Activated gamma-delta T cell treated with anti-CD3 and anti-CD28 coated beads, Interleukin-2, amount 50 U/mL, for 16 hours (primary cell): ENCODE results near the gene ANKRD6.

Experiments used
- DNase-seq: peaks from one replicate; pipeline ENCODE4 v3.0.0-alpha.2; 2020; ENCODE audit warnings: low read depth

The ANKRD6 gene

DNA sequence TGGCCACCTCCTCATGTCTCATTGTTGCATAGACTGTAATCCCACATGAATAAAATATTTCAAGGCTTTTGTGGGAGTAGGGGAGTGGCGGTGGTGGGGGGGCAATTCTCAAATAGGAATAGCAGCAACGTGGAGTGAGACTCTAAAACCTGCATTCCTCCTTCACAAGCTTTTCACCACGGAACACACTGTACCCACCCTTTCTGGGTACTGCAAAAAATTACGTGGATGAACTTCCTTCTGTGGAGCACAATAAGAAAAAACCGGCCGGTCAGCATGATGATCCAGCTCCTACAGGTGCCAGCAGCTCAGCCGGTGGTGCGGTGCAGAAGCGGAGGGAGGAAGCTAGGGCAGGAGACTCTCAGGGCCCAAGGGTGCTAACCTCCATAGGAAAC is 19.9 kb upstream of the ANKRD6 start:
- no peak for DNase-seq

DNA sequence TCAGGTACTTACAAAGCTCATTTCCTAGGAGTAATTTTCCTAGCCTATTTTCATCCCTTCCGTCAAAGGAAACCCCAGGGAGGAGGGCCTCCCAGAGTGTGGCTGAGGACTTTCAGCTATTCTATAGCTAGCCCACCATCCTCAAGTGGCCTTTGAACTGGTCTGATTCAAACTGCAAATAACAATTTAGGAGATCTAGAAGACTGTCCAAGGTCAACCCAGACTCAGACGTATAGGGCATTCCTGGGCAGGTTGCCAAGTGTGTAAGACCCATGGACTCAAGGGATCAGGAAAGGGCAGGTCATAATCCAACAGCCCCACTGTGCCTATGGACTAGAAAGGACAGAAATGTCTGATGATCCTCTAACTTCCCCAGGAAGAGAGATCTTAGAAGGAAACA is 18.7 kb upstream of the ANKRD6 start:
- DNase-seq = no peak

DNA sequence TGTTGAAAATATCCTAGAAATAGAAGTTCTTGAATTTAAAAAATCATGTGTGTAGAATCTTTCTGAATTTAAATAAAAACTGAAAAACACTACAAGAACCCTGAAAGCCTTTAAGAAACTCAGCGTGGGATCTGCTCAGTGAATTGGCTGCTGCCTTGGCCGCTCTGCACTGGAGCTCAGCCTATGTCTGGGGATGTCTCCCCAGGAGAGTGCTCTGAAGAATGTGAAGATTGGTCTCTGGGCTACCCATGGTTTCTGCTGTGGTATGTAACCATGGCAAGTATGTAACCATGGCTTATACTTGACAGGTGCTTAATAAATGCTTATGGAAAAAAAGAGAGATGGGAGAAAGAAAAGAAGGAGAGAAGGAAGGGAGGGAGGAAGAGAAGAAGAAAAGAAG is 17.8 kb upstream of the ANKRD6 start:
- DNase-seq = no peak

DNA sequence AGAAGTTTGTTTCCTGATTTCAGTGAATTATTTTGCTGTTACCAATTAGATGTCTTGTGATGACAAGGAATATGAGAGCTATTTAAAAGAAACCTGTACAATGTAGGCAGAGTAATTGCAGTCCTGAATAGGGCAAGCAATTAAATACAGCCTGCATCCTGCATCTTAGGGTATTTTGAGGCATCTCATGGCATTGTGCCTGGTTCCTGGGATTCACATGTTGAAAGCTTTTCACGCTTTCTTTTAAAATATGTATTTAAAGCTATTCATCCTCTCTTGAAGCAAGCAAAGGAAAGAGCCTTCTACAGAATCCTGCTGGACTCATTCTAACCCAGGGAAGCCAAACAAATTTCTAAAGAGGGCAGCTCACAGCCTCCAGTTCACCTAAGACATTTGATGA is 16.2 kb upstream of the ANKRD6 start:
- DNase-seq = no peak

DNA sequence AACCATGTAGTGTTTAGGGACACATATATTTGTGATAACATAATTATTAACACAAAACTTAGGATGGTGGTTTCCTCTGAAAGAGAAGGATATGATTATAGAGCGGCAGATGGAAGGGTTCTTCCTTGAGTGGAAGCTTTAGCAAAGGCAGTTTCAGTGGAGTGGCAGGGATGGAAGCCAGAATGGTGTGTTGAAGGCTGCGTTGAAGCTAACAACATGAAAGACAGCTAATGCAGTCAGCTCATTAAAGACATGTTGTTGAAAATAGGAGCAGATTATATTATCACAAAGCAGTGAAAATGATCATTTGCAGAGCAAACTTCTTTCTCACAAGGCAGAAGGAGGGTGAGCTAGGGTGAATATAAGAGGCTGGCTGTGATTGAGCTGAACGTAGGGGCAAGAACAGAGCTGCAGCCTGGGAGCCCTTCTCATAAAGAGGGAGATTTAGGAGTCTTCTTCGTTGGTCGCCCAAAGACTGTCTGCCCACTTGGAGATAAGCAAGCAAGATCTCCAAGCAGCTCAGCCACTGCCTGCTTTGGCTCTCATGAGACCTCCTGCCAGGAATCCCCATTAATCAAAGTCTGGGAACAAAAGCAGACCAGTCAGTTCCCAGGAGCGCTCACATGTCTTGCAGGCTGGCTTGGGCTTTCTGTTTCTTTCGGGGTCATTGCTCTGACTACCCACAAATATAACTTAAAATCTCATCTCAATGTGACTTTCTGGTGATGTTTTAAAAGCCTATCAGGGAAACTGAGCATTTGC is 2.6 kb upstream of the ANKRD6 start:
- no peak for DNase-seq

DNA sequence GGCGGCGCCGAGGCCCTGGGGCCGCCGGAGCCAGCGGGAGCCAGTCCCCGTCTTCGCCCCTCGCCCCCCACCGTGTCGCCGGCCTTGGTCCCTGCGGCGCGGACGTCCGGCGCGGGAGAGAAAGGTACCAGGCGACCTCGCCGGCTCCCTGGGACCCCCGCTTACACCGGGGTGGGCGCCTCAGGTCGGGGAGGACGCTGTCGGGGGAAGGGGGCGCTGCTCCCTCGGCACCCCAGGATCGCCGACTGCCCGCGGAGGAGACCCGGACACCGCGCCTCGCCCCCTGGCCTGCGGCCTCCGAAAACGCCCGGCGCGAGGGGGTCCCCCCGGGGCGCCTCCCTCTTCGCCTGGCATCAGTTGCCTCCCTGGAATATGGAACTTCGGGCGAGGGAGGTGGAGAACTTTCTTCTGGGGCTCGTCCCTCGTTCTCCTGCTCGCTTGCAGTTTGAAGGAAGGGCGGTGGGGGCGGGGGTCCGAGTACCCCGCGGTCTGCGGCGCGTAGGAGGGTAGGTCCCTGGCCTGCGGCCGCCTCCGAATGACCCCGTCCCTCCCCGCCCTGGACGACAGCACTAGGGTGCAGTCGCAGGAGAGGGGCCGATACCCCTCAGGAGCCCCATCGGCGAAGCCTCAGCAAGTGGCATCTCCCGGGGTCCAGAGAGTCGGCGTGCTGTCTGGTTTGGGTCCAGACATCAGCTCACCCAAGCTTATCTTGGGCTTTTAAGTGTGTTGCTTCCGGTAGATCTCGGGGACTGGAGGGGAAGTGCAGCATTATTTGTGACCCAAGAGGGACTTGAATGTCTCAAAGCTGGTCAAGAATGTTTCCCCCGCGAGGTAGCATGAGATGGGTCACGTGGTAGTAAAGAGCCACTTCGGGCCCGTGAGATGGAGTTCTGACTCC is 549 bp downstream of the ANKRD6 start:
- peak; percentile 9 for DNase-seq

DNA sequence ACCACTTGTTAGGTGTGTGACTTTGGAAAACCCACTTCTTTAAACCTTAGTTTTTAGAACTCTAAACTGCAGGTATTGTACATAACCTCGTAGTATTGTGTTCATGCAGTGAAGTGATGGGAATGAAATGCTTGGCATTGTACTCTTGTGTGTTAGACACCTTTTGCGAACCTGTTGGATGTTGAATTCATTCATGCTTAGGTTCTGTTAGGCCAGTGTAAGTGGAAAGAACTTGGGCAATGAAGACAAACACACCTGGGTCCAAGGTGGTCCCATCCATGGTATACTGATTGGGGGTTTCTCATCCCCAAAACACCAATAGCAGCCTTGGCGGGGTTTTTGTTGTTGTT is 1.2 kb downstream of the ANKRD6 start:
- DNase-seq = no peak

DNA sequence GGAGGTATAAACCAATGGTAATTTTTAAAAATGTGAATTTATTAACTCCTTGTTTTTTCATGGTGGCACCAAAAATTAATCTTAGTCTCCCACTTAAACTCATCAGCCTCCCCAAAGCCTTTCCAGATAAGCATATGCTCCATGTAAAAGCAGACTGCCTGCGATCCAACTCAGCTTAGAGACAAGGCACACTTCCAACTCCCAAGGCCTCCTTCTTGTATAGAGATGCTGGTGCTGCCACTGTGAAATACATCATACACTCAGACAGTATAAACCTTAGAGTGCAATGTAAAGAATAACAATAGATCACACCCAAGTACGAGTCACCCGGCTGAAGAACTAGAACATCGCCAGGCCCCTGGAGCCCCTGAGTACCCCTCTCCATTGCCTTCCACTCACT is 2.0 kb downstream of the ANKRD6 start:
- no peak for DNase-seq

DNA sequence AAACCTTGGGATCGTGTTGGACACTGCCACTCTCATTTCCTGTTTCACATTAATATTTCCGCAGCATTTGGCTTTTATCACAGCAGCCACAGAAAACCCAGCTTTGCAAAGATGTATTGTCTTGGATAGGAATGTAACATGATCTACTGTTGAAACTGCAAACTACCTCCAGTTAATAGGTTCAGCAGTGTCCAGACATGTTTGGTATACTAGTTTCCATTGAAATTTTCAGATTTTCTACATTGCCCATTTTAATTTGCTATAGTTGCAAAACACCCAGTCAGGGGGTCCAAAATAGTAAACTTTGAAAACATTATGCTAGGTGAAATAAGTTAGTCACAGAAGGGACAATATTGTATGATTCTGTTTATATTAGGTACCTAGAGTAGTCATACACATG is 3.3 kb downstream of the ANKRD6 start:
- no peak for DNase-seq

DNA sequence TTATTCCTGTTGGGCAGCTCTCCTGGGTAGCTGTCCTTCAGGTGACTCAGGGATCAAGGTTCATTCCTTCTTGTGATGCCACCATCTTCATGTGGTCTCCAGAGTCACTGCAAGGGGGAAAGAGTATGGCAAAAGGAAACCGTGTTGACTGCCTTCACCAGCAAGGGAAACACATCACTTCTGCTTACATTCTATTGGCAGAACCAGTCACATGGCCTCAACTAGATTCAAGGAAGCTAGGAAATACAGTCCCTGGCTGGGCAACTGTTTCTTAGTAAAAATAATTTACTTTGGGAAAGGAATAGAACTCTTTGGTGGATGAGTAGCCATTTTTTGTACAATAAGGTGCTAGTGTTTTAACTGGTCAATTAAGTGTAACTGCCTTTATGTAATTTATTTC is 5.3 kb downstream of the ANKRD6 start:
- DNase-seq = no peak

DNA sequence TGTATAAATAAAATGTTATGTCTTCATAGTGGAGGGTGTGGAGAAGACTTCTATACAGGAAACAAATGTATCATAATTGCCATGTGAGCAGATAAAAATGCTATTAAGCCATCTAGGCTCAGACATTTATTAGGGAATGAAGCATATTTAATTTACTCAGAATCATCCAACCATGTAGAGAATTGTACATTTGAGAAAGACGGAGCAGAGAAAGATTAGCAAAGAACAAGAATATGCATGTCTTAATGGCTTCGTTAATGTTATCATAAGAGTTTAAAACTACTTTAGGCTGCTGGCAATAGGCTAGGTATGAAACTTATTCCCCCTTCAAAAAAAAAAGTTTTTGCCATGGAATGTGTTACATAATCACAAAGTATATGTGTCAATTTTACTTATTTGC is 6.1 kb downstream of the ANKRD6 start:
- no peak for DNase-seq

DNA sequence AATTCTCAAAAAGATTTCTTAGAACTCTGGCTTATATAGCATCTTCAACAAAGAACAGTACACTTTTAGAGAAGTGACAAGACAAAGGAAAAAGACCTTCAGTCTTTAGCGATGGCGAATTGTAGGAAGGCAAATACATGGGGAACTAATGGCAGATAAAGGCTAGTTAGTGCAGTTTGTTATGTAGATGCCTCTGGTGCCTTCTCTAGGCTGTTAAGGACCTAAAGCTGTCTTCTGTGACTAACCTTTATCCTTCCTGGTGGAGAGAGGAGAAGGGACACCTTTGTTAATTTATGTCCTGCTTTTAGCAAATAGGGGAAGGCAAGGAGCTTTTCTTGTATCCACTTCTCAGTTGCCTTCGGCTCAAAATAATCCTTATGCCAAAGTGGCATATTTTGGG is 7.2 kb downstream of the ANKRD6 start:
- no peak for DNase-seq

DNA sequence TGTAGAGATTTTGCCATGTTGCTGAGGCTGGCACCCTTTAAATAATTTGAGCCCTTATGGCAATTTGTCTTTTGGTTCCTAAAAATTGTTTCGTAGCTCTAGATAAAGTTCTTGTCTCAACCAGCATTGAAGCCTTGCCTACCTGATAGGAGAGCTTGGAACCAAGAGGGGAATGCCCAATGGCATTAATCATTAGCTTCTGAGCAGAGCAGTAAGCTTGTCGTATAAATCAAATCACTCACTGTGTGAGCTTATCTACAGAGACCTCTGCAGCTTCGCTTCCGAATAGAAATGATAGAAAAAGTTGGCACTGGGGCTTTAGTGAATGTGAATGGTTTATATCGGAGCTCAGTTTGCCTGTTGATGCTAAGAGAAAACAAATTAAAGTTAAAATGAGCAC is 10.7 kb downstream of the ANKRD6 start:
- no peak for DNase-seq

DNA sequence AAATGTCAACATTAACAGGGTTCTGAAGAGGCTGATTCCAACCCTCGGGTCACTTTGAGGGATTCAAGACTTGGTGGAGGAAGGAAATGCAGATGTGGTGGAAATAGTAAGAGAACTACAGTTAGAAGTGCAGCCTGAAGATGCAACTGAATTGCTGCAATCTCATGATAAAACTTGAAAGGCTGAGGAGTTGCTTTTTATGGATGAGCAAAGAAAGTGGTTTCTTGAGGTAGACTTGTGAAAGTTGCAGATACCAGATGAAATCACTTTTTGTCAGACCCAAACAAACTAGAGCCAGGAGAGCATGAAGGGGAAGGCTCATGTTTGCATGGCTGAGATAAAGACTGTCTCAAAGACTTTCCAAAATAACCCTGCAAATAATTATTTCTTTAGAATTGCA is 16.2 kb downstream of the ANKRD6 start:
- no peak for DNase-seq

DNA sequence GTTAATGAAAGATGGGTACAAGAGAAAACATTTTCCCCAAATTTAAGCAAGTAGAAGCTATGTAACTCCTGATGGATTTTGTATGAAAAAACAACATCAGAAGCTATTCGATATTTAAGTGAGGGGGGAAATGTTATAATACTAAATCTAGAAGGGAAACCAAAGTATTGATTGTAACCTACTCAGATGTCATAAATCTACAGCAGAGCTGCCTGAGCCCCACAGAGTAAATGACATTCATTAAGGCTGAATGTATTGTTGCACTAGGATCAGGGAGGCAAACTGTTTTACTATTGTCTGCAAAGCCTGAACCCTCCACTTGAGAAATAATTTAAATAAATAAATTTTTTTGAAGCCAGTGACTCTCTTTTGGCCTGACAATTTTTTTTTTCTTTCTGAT is 19.3 kb downstream of the ANKRD6 start:
- no peak for DNase-seq

DNA sequence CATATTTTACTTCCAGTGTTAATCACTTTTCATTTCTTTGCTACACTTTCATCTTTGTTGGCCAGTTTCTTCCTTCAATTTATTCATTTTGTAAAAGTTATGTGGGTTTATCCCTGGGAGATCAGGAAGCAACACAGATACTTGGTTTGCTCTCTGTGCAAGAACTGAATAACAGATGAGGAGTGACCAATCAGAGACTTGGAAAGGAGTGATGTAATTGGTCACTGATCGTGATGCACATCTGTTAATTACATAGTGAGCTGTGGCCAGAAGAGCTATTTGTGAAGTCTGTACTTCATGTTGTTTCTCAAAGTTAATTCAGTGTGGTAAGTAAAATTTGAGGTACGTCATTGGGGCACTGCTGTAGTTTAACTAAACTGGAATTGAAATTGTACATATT is 21.3 kb downstream of the ANKRD6 start:
- no peak for DNase-seq

DNA sequence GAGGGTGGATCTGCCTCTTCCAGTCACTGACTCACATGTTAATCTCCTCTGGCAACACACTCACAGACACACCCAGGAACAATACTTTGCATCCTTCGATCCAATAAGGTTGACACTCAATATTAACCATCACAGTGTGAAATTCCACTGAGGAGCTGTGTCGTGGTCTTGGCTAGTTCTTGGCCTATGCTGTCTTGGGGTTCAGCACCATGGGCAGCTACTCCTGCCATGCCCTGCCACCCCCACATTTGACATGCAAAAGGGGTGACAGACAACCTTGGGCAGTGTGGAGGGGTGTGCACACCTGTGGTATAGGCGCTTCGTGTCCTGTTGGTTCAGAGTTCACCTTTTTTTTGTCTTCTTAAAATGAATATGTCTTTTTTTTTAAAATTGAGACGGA is 25.8 kb downstream of the ANKRD6 start:
- no peak for DNase-seq

DNA sequence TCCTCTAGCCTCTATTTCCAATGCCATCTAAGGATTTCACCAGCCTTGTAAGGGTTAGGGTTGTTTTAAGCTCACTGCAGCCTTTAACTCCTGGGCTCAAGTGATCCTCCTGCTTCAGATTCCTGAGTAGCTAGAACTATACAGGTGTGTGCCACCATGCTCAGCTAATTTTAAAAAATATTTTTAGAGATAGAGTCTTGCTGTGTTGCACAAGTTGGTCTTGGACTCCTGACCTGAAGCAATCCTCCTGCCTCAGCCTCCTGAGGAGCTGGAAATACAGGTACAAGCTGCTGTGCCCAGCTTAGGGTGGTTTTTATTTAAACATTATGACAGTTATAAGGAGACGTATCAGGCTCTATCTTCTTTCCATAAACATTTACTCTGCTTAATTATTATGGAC is 26.5 kb downstream of the ANKRD6 start:
- no peak for DNase-seq

DNA sequence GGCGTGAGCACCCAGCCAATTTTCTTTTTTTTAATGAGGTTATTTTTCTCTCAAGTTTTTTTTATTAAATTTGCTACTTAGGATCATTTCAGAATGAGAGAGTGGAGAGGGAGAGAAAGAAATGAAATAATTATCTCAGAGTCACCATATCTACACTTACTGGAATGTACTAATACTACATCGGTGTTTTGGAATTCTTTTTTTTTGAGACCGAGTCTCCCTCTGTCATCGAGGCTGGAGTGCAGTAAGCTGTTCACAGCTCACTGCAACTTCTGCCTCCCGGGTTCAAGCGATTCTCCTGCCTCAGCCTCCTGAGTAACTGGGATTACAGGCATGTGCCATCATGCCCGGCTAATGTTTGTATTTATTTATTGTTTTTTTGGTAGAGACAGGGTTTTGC is 27.8 kb downstream of the ANKRD6 start:
- no peak for DNase-seq

DNA sequence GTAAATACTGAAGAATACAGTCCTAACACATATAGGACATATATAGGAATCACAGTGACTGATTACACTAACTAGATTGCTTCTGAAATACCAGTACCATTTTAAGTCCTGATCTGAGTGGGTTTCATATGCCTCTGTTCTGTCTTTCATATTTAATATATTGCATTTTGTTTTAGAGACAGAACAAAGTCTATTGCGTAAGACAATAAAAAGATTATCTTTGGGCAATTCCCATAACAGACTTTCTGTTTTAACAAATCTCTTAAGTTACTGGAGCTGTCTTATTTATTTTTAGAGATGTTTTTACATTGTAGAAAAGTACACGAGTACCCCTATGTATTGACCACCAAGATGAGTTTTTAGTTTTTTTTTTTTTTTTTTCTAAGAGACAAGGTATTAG is 29.6 kb downstream of the ANKRD6 start:
- DNase-seq = no peak

DNA sequence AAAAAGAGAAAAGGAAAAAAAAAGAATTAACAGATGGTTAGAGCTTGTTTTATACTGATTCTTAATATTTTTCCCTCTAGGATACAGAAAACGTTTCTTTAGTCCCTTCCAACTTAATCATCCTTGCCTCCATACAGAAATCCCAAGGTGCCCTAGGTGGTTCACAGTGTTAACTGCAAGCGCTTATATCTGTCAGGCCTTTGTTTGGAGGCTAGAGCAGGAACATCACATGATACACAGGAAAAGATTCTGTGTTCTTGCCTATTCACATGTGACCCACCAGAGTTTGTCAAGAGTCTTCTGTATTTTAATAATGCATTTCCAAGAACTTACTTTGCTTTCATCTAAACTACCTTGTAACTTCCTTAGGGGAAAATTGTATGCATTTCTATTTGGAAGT is 31.3 kb downstream of the ANKRD6 start:
- no peak for DNase-seq

DNA sequence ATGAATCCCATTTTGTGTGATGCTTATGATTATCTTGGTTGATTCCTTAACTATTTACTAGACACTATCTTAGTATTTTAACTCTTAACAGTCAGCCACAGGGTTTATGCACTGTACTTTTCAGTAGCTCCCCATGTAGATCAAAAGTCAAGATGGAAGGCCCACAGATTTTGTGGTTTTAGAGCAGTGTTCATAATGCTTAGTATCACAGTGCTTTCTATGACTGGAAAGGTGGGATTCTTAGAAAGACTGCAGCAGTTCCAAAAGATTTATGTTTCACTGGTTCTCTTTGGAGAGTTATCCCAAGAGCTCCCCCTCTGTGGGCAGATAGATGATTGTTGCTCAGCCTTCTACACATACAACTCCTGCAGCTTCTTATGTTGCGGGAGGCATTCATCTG is 34.5 kb downstream of the ANKRD6 start:
- DNase-seq = no peak

DNA sequence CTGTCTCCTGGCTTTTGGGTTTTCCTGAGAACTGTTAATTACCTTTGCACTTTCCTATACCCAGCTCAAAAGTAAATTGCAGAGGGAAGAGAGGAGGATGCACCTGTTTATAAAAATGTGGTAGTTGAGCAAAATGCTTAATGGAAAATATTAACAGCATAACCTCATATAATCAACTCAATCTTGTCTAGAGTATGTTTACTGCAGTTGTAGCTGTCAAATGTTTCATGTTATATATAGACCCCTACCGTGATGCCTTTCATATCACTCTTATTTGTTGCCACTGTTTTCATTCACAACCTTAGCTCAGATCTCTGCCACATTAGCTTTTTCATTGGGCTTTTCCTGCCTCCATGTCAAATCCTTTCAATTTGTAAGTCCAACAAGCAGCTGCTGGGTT is 36.0 kb downstream of the ANKRD6 start:
- no peak for DNase-seq
